GM19099 (cell line): ENCODE results near the gene SHTN1.

Experiments used
- POLR2A ChIP-seq: IDR thresholded peaks from 3 replicates; pipeline ENCODE4 v1.6.1; 2011; ENCODE audit warnings: low read depth; ENCODE audit not compliant: insufficient read length; ENCODE audit errors: extremely low read depth

The SHTN1 gene

GRCh38 chr10:116968331-116968730 is 36.7 kb downstream of the SHTN1 start:
- no peak for TF ChIP-seq POLR2A

GRCh38 chr10:116961406-116962251 is 43.4 kb downstream of the SHTN1 start:
- TF ChIP-seq POLR2A, result no peak

GRCh38 chr10:116960066-116960776 is 44.8 kb downstream of the SHTN1 start:
- no peak for TF ChIP-seq POLR2A

GRCh38 chr10:116952729-116953128 is 52.3 kb downstream of the SHTN1 start:
- no peak for TF ChIP-seq POLR2A

GRCh38 chr10:116948530-116948870 is 56.5 kb downstream of the SHTN1 start:
- no peak for TF ChIP-seq POLR2A

GRCh38 chr10:116947841-116948529 is 57.0 kb downstream of the SHTN1 start:
- TF ChIP-seq POLR2A, result no peak

- TF ChIP-seq POLR2A, result no peak
Observed at GRCh38 chr10:116944911-116945310, 60.1 kb downstream of the SHTN1 start.

GRCh38 chr10:116931806-116932205 is 73.2 kb downstream of the SHTN1 start:
- no peak for TF ChIP-seq POLR2A

- no peak for TF ChIP-seq POLR2A
Observed at GRCh38 chr10:116926426-116926825, 78.6 kb downstream of the SHTN1 start.

- TF ChIP-seq POLR2A, result no peak
Observed at GRCh38 chr10:116925056-116925455, 79.9 kb downstream of the SHTN1 start.

- TF ChIP-seq POLR2A, result no peak
Observed at GRCh38 chr10:116919706-116920105, 85.3 kb downstream of the SHTN1 start.

GRCh38 chr10:116919164-116919563 is 85.8 kb downstream of the SHTN1 start:
- TF ChIP-seq POLR2A, result no peak

- no peak for TF ChIP-seq POLR2A
Observed at GRCh38 chr10:116918583-116918982, 86.4 kb downstream of the SHTN1 start.

- no peak for TF ChIP-seq POLR2A
Observed at GRCh38 chr10:116917481-116917880, 87.5 kb downstream of the SHTN1 start.

GRCh38 chr10:116915340-116915739 is 89.6 kb downstream of the SHTN1 start:
- TF ChIP-seq POLR2A, result no peak

- TF ChIP-seq POLR2A, result no peak
Observed at GRCh38 chr10:116913695-116914094, 91.3 kb downstream of the SHTN1 start.
